Right lobe of liver (tissue), 6 donors: ENCODE data around the gene TNFAIP3. TPM values are rescaled to one million over a fixed set of nuclear protein-coding genes. Genes with fewer than 3 reads are reported as not detected.
A peak's percentile ranks its signal among the peaks of the same experiment; 100 is the strongest.

Source experiments
- ATAC-seq, 4 donors: fragments of 200-7000 bp; cut with Tn5 transposase; one replicate each; pipeline ENCODE4 v1.9.1; 2020; ENCODE audit warnings: mild to moderate bottlenecking in 4 of 4, moderate library complexity in 4 of 4
- DNase-seq, 3 donors: peaks; one replicate each; pipeline ENCODE4 v3.0.0-alpha.2; 2020
- H3K27ac ChIP-seq, 3 donors: fragments of 200-600 bp; one replicate each; pipeline ENCODE4 v1.8.0; 2022
- H3K27me3 ChIP-seq, 2 donors: fragments of 200-600 bp; one replicate each; pipeline ENCODE4 v1.8.0; 2022
- H3K36me3 ChIP-seq, 4 donors: fragments of 200-600 bp; sonication (generic) in 1 of 4; one replicate each; pipeline versions ENCODE4 v1.5.1 to v1.8.0; 2017 to 2022; ENCODE audit warnings: control low read depth in 1 of 4
- H3K4me1 ChIP-seq, 4 donors: fragments of 200-600 bp; sonication (generic) in 1 of 4; one replicate each; pipeline versions ENCODE4 v1.5.1 to v1.8.0; 2017 to 2022; ENCODE audit warnings: control low read depth in 1 of 4
- H3K4me3 ChIP-seq, 3 donors: fragments of 200-600 bp; one replicate each; pipeline ENCODE4 v1.8.0; 2022
- H3K9me3 ChIP-seq, 4 donors: fragments of 200-600 bp; sonication (generic) in 1 of 4; one replicate each; pipeline versions ENCODE4 v1.5.1 to v1.8.0; 2017 to 2022; ENCODE audit warnings: control low read depth in 1 of 4
- CTCF ChIP-seq, 4 donors: fragments of 200-600 bp in 3 of 4; fragments of 450-650 bp in 1 of 4; IDR thresholded peaks; one replicate each; pipeline versions ENCODE4 v1.5.1 to v1.8.0; 2016 to 2022; ENCODE audit warnings: antibody characterized with exemption in 4 of 4, mild to moderate bottlenecking in 2 of 4
- POLR2A ChIP-seq: fragments of 450-650 bp; IDR thresholded peaks from one replicate; pipeline ENCODE4 v1.6.1; 2017; ENCODE audit warnings: antibody characterized with exemption, mild to moderate bottlenecking
- WGBS: methylation state at CpG from one replicate; pipeline ENCODE4 v1.1.6; 2018; ENCODE audit warnings: low coverage, low lambda C conversion rate; ENCODE audit not compliant: insufficient coverage; ENCODE audit errors: missing lambda C conversion rate; 5-methylcytosine and 5-hydroxymethylcytosine counted together
- intact Hi-C, 2 donors: fragments of 100-400 bp; cut with DNase I; formaldehyde crosslinking; loops; one replicate each; pipeline versions ENCODE4 v1.11.2 to v1.14.1; 2022
- total RNA-seq, 6 experiments: library from RNA; depleted of rRNA in 2 of 6; stranded (reverse); fragments of >200 nt in 2 of 6; fragmentation: NEBNext Ultra II Directional in 3 of 6; extraction: Animal tissue kit (Norgen Biotek cat#: 25700) in 3 of 6; gene quantifications; one replicate each; pipeline versions ENCODE4 v1.1.0 to v1.2.4, GENCODE V29; 2016 to 2023
- donor health status: DM: no; HTN: yes; CAD: no.
- donor health status: DM: no; HTN: no; CAD: no.
- donor health status: DM: no; HTN: no; CAD: no.
- donor health status: DM: no; HTN: yes; CAD: no.
- donor health status: DM: no; HTN: yes; CAD: no.

The TNFAIP3 gene
- total RNA-seq, 6 experiments from 2014 or later = 8.3 to 38.1 (median 13.6) TPM

GRCh38 chr6:137877113-137877512, 10.1 kb downstream of the TNFAIP3 start:
- no peak for ATAC-seq
- no peak for DNase-seq
- no peak overlapping the region for H3K27ac ChIP-seq
- H3K4me1 ChIP-seq = peaks cover 0 to 21% (median 0%) of the 10 kb centered on the region in 4 donors
- intact Hi-C loops = no loop called here
- TF ChIP-seq POLR2A (no peak), CTCF (IDR thresholded peaks at IDR 0.05) (no peak)
- whole genome bisulfite sequencing = 93% methylated on average over 3 of the region's 3 CpGs
- H3K27me3 ChIP-seq = no peaks in the 10 kb centered on the region
- H3K36me3 ChIP-seq = peaks cover 13 to 75% (median 48%) of the 10 kb centered on the region in 4 donors
- no peaks in the 10 kb centered on the region for H3K9me3 ChIP-seq
- H3K4me3 ChIP-seq = no peak overlapping the region

GRCh38 chr6:137877606-137878005, 10.5 kb downstream of the TNFAIP3 start:
- Histone ChIP-seq H3K4me3 (no peak overlapping the region), H3K9me3 (no peaks in the 10 kb centered on the region), H3K36me3 (peaks cover 13 to 78% (median 50%) of the 10 kb centered on the region in 4 donors), H3K4me1 (peaks cover 0 to 16% (median 0%) of the 10 kb centered on the region in 4 donors), H3K27me3 (no peaks in the 10 kb centered on the region), H3K27ac (no peak overlapping the region)
- DNase-seq (no peak), ATAC-seq (no peak)
- intact Hi-C loops = no loop called here
- WGBS = 97% methylated on average over 5 of the region's 5 CpGs
- TF ChIP-seq POLR2A = no peak
- TF ChIP-seq CTCF (IDR thresholded peaks at IDR 0.05) = no peak

- H3K36me3 ChIP-seq = peaks cover 13 to 78% (median 51%) of the 10 kb centered on the region in 4 donors
- intact Hi-C loops = no loop called here
- WGBS = 64% methylated on average over 2 of the region's 2 CpGs
These were observed 11.0 kb downstream of the TNFAIP3 start for GRCh38 chr6:137878029-137878428.

GRCh38 chr6:137878486-137879285, 11.6 kb downstream of the TNFAIP3 start:
- peaks cover 13 to 78% (median 51%) of the 10 kb centered on the region in 4 donors for H3K36me3 ChIP-seq
- TF ChIP-seq POLR2A (no peak), CTCF (IDR thresholded peaks at IDR 0.05) (no peak)
- H3K27me3 ChIP-seq = no peaks in the 10 kb centered on the region
- 85% methylated on average over 13 of the region's 33 CpGs for WGBS
- H3K4me3 ChIP-seq = no peak overlapping the region
- H3K9me3 ChIP-seq = no peaks in the 10 kb centered on the region
- no peak overlapping the region for H3K27ac ChIP-seq
- ATAC-seq (peak in 1 of 4 donors; percentile 15), DNase-seq (no peak)
- intact Hi-C loops = no loop called here
- H3K4me1 ChIP-seq = peaks cover 0 to 8% (median 0%) of the 10 kb centered on the region in 4 donors

More at GRCh38 chr6:137878029-137878428, 11.0 kb downstream of the TNFAIP3 start:
- no peak for TF ChIP-seq POLR2A
- TF ChIP-seq CTCF (IDR thresholded peaks at IDR 0.05) = no peak
- Histone ChIP-seq H3K27me3 (no peaks in the 10 kb centered on the region), H3K4me3 (no peak overlapping the region), H3K4me1 (peaks cover 0 to 12% (median 0%) of the 10 kb centered on the region in 4 donors), H3K27ac (no peak overlapping the region), H3K9me3 (no peaks in the 10 kb centered on the region)
- no peak for ATAC-seq
- DNase-seq = no peak
